ENCODE measurements around the gene SLC26A11. TPM values are rescaled to one million over a fixed set of nuclear protein-coding genes. Genes with fewer than 3 reads are reported as not detected.

The SLC26A11 gene
- total and polyA plus RNA-seq, 2 of the 13 experiments (the other 11 are each of a cell fraction or from before 2014, with no cell fraction given) = 8.7 to 13.2 TPM

DNA sequence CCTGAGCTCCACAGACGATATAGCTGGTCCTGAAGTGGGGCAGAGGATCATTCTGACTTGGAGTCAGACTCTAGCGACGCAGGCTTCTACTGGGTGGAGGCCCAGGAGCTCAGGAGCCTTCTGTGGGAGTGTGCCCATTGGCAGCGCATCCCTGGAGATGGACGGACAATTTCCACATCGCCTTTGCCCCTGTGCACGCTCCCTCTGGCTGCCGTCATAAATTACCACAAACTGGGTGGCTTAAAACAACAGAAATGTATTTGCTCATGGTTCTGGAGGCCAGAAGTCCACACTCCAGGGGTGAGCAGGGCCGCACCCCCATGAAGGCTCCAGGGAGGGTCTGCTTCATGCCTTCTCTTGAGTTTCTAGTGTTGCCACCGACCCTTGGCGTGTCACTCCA lies 43.5 kb upstream of the SLC26A11 start (continued):
- TF ChIP-seq, protein P1, sequence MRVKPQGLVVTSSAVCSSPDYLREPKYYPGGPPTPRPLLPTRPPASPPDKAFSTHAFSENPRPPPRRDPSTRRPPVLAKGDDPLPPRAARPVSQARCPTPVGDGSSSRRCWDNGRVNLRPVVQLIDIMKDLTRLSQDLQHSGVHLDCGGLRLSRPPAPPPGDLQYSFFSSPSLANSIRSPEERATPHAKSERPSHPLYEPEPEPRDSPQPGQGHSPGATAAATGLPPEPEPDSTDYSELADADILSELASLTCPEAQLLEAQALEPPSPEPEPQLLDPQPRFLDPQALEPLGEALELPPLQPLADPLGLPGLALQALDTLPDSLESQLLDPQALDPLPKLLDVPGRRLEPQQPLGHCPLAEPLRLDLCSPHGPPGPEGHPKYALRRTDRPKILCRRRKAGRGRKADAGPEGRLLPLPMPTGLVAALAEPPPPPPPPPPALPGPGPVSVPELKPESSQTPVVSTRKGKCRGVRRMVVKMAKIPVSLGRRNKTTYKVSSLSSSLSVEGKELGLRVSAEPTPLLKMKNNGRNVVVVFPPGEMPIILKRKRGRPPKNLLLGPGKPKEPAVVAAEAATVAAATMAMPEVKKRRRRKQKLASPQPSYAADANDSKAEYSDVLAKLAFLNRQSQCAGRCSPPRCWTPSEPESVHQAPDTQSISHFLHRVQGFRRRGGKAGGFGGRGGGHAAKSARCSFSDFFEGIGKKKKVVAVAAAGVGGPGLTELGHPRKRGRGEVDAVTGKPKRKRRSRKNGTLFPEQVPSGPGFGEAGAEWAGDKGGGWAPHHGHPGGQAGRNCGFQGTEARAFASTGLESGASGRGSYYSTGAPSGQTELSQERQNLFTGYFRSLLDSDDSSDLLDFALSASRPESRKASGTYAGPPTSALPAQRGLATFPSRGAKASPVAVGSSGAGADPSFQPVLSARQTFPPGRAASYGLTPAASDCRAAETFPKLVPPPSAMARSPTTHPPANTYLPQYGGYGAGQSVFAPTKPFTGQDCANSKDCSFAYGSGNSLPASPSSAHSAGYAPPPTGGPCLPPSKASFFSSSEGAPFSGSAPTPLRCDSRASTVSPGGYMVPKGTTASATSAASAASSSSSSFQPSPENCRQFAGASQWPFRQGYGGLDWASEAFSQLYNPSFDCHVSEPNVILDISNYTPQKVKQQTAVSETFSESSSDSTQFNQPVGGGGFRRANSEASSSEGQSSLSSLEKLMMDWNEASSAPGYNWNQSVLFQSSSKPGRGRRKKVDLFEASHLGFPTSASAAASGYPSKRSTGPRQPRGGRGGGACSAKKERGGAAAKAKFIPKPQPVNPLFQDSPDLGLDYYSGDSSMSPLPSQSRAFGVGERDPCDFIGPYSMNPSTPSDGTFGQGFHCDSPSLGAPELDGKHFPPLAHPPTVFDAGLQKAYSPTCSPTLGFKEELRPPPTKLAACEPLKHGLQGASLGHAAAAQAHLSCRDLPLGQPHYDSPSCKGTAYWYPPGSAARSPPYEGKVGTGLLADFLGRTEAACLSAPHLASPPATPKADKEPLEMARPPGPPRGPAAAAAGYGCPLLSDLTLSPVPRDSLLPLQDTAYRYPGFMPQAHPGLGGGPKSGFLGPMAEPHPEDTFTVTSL (CRISPR knock-in tag; IDR thresholded peaks at IDR 0.05; ENCODE audit: borderline replicate concordance) = no peak
- no peak for TF ChIP-seq ZNF235 (CRISPR knock-in tag; IDR thresholded peaks at IDR 0.05; ENCODE audit: borderline replicate concordance)
- no peak for TF ChIP-seq ZNF746 (CRISPR knock-in tag; IDR thresholded peaks at IDR 0.05)
- peak; percentile 27; the same call in 1 of the 2 replicates for TF ChIP-seq SALL1 (CRISPR knock-in tag; IDR thresholded peaks at IDR 0.05)
- TF ChIP-seq SMYD3 (CRISPR knock-in tag; IDR thresholded peaks at IDR 0.05) = no peak
- TF ChIP-seq SNRNP70 (IDR thresholded peaks at IDR 0.05; ENCODE audit: low read depth, low read length) = no peak
- TF ChIP-seq HOXA3 (CRISPR knock-in tag; IDR thresholded peaks at IDR 0.05) = peak; percentile 64
- no peak for TF ChIP-seq CBFB (CRISPR knock-in tag; IDR thresholded peaks at IDR 0.05)

Measured in HepG2 (cell line).